ENCODE measurements around the gene GDE1. TPM values are rescaled to one million over a fixed set of nuclear protein-coding genes. Genes with fewer than 3 reads are reported as not detected.

The GDE1 gene
- total RNA-seq, 1 donor from 2014 or later: 31.2 TPM

DNA sequence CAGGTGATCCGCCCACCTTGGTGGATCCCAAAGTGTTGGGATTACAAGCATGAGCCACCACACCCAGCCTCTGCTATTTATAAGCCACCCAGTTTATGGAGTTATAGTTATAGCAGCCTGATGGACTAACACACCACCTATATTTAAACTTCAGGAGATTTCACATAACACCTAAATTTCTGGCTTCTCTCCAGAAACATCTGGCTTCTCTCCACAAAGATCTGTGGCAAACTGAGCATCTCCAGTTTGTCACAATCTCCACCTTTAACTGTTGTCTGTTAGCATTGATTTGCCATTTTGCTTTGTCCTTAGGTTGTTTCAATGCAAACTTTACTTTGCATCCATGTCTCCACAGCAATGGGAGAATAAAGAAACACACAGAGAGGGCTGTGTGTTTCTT, 39.6 kb downstream of the GDE1 start:
- intact Hi-C loops (cut with DNase I): no loop called here
- Histone ChIP-seq H3K4me3 (no peak overlapping the region), H3K27me3 (no peaks in the 10 kb centered on the region), H3K36me3 (no peaks in the 10 kb centered on the region), H3K27ac (no peak overlapping the region), H3K9me3 (no peaks in the 10 kb centered on the region), H3K4me1 (no peaks in the 10 kb centered on the region)
- TF ChIP-seq POLR2AphosphoS5 (IDR thresholded peaks at IDR 0.05; ENCODE audit: insufficient read depth in 1 of 2, low read depth in 1 of 2) (no peak), POLR2A (IDR thresholded peaks at IDR 0.05) (no peak)
- TF ChIP-seq, protein P1, sequence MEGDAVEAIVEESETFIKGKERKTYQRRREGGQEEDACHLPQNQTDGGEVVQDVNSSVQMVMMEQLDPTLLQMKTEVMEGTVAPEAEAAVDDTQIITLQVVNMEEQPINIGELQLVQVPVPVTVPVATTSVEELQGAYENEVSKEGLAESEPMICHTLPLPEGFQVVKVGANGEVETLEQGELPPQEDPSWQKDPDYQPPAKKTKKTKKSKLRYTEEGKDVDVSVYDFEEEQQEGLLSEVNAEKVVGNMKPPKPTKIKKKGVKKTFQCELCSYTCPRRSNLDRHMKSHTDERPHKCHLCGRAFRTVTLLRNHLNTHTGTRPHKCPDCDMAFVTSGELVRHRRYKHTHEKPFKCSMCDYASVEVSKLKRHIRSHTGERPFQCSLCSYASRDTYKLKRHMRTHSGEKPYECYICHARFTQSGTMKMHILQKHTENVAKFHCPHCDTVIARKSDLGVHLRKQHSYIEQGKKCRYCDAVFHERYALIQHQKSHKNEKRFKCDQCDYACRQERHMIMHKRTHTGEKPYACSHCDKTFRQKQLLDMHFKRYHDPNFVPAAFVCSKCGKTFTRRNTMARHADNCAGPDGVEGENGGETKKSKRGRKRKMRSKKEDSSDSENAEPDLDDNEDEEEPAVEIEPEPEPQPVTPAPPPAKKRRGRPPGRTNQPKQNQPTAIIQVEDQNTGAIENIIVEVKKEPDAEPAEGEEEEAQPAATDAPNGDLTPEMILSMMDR (IDR thresholded peaks at IDR 0.05): no peak
- no peak for DNase-seq (ENCODE audit: extremely low spot score in 2 of 2)

DNA sequence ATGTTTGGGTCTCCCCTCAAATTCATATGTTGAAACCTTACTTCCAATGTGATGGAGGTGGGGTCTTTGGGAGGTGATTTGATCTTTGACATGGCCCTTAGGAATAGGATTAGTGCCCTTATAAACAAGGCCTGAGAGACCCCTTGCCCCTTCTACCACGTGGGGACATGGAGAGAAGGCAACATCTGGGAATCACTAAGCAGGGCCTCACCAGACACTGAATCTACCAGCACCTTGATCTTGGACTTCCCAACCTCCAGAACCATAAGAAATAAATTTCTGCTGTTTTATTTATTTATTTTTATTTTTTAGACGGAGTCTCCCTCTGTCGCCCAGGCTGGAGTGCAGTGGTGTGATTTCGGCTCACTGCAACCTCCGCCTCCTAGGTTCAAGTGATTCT, 40.1 kb downstream of the GDE1 start:
- Histone ChIP-seq H3K36me3 (no peaks in the 10 kb centered on the region), H3K9me3 (no peaks in the 10 kb centered on the region), H3K4me1 (no peaks in the 10 kb centered on the region), H3K27ac (no peak overlapping the region), H3K27me3 (no peaks in the 10 kb centered on the region), H3K4me3 (no peak overlapping the region)
- TF ChIP-seq POLR2A (IDR thresholded peaks at IDR 0.05): no peak
- no peak for TF ChIP-seq POLR2AphosphoS5 (IDR thresholded peaks at IDR 0.05; ENCODE audit: insufficient read depth in 1 of 2, low read depth in 1 of 2)
- TF ChIP-seq, protein P1 (IDR thresholded peaks at IDR 0.05): no peak
- DNase-seq (ENCODE audit: extremely low spot score in 2 of 2): no peak
- intact Hi-C loops (cut with DNase I): no loop called here

DNA sequence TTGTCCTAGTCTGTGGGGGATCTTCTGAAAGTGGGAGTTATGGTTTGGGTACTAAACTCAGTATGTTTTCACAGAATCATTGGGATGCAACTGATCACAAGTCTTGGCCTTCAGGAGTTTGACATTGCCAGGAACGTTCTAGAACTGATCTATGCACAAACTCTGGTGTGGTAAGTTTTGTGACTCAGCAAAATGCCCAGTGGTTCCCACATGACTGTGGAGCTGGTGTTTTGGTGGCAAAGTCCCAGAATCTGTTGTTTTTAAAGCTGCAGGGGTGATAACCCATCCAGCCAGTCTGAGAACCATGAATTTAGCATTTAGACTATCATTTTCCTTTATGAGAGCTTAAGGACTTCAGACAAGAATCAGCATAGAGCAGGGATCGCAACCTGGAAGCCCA, 40.6 kb downstream of the GDE1 start:
- Histone ChIP-seq H3K27me3 (no peaks in the 10 kb centered on the region), H3K9me3 (no peaks in the 10 kb centered on the region), H3K27ac (no peak overlapping the region), H3K4me3 (no peak overlapping the region), H3K4me1 (no peaks in the 10 kb centered on the region), H3K36me3 (no peaks in the 10 kb centered on the region)
- no peak for DNase-seq (ENCODE audit: extremely low spot score in 2 of 2)
- intact Hi-C loops (cut with DNase I): no loop called here
- TF ChIP-seq, protein P1 (IDR thresholded peaks at IDR 0.05): no peak
- TF ChIP-seq POLR2A (IDR thresholded peaks at IDR 0.05) (no peak), POLR2AphosphoS5 (IDR thresholded peaks at IDR 0.05; ENCODE audit: insufficient read depth in 1 of 2, low read depth in 1 of 2) (no peak)

DNA sequence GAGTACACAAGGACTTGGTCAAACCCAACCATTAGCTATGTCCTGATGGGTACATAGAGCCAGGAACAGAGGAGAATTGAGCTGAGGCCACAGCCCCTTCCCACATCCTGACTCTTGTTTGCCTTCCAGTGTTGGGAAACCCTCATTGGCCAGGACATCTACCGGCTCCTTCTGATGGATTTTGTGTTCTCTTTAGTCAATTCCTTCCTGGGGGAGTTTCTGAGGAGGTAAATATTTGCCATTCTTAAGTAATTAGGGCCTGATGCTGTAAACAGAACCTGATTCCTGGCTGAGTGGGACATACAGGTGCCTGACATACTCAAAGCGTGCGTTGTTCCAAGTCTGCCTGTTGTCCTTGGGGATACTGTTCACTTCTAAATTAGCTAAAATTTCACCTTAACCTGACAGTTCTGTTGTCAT, 42.6 kb downstream of the GDE1 start:
- intact Hi-C loops (cut with DNase I): no loop called here
- TF ChIP-seq POLR2A (IDR thresholded peaks at IDR 0.05) (no peak), POLR2AphosphoS5 (IDR thresholded peaks at IDR 0.05; ENCODE audit: insufficient read depth in 1 of 2, low read depth in 1 of 2) (no peak)
- TF ChIP-seq, protein P1 (IDR thresholded peaks at IDR 0.05): no peak
- no peaks in the 10 kb centered on the region for H3K36me3 ChIP-seq
- no peak overlapping the region for H3K4me3 ChIP-seq
- H3K9me3 ChIP-seq: no peaks in the 10 kb centered on the region
- no peak for DNase-seq (ENCODE audit: extremely low spot score in 2 of 2)
- no peaks in the 10 kb centered on the region for H3K27me3 ChIP-seq
- H3K4me1 ChIP-seq: no peaks in the 10 kb centered on the region
- H3K27ac ChIP-seq: no peak overlapping the region

DNA sequence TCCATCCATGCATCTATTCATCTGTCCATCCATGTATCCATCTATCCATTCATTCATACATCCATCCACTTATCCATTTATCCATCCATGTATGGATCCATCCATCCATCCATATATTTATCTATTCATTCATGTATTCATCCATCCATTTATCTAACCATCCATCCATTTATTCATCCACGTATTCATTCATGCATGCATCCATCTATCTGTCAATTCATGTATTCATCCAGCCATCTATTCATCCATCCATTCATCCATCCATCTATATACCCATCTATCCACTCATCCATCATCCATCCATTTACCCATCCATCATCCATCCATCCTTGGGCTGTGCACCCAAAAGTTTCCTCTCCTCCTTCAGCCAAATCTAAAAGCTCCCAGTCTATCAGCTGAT, 43.4 kb downstream of the GDE1 start:
- Histone ChIP-seq H3K27ac (no peak overlapping the region), H3K36me3 (no peaks in the 10 kb centered on the region)

More for the DNA sequence above, 43.4 kb downstream of the GDE1 start:
- no peaks in the 10 kb centered on the region for H3K4me1 ChIP-seq
- TF ChIP-seq, protein P1 (IDR thresholded peaks at IDR 0.05): no peak
- TF ChIP-seq POLR2A (IDR thresholded peaks at IDR 0.05): no peak
- TF ChIP-seq POLR2AphosphoS5 (IDR thresholded peaks at IDR 0.05; ENCODE audit: insufficient read depth in 1 of 2, low read depth in 1 of 2): no peak
- H3K4me3 ChIP-seq: no peak overlapping the region
- no peak for DNase-seq (ENCODE audit: extremely low spot score in 2 of 2)
- no peaks in the 10 kb centered on the region for H3K27me3 ChIP-seq
- intact Hi-C loops (cut with DNase I): no loop called here
- H3K9me3 ChIP-seq: no peaks in the 10 kb centered on the region

Data from vagina (tissue), 2 donors.